ENCODE measurements around the gene FBL.
A peak's percentile ranks its signal among the peaks of the same experiment; 100 is the strongest.
"Not testable (repeated sequence)": the region's sequence is repeated elsewhere in the genome, so short reads cannot be mapped to it uniquely, and the experiment has no call there.

The FBL gene

GRCh38 chr19:39845933-39846677 is at the start of gene FBL:
FBL (minus strand) TSS chr19:39846379; CDS start chr19:39846300, 79 bp downstream.
- DNase-seq: peak; percentile 93

GRCh38 chr19:39895096-39895495 is 48.9 kb upstream of the FBL start:
- not testable (repeated sequence) for DNase-seq

GRCh38 chr19:39894236-39894606 is 48.0 kb upstream of the FBL start:
- DNase-seq: not testable (repeated sequence)

GRCh38 chr19:39893366-39894235 is 47.4 kb upstream of the FBL start:
- peak; percentile 15 for DNase-seq

GRCh38 chr19:39892506-39892902 is 46.3 kb upstream of the FBL start:
- not testable (repeated sequence) for DNase-seq

- not testable (repeated sequence) for DNase-seq
Measured at GRCh38 chr19:39891660-39892505, 45.7 kb upstream of the FBL start.

- no peak for DNase-seq
Measured at GRCh38 chr19:39890755-39891551, 44.8 kb upstream of the FBL start.

- DNase-seq: not testable (repeated sequence)
Measured at GRCh38 chr19:39889872-39890754, 43.9 kb upstream of the FBL start.

- DNase-seq: not testable (repeated sequence)
Measured at GRCh38 chr19:39887456-39887951, 41.3 kb upstream of the FBL start.

GRCh38 chr19:39885821-39886554 is 39.8 kb upstream of the FBL start:
- DNase-seq: not testable (repeated sequence)

GRCh38 chr19:39884721-39885120 is 38.5 kb upstream of the FBL start:
- not testable (repeated sequence) for DNase-seq

- DNase-seq: not testable (repeated sequence)
Measured at GRCh38 chr19:39882645-39883044, 36.5 kb upstream of the FBL start.

GRCh38 chr19:39881495-39882110 is 35.4 kb upstream of the FBL start:
- DNase-seq: peak; percentile 48

- DNase-seq: not testable (repeated sequence)
Measured at GRCh38 chr19:39880241-39880640, 34.1 kb upstream of the FBL start.

GRCh38 chr19:39879796-39880195 is 33.6 kb upstream of the FBL start:
- not testable (repeated sequence) for DNase-seq

GRCh38 chr19:39878866-39879265 is 32.7 kb upstream of the FBL start:
- DNase-seq: not testable (repeated sequence)

GRCh38 chr19:39878398-39878797 is 32.2 kb upstream of the FBL start:
- no peak for DNase-seq

GRCh38 chr19:39877982-39878381 is 31.8 kb upstream of the FBL start:
- DNase-seq: not testable (repeated sequence)

GRCh38 chr19:39877488-39877887 is 31.3 kb upstream of the FBL start:
- DNase-seq: not testable (repeated sequence)

Data from hematopoietic multipotent progenitor cell treated with erythropoietin and hydrocortisone succinate and interleukin-3 and kit ligand, for 8 days (in vitro differentiated cells).